OCI-LY7 (cell line): ENCODE results near the gene NRCAM. TPM values are rescaled to one million over a fixed set of nuclear protein-coding genes. Genes with fewer than 3 reads are reported as not detected.
A peak's percentile ranks its signal among the peaks of the same experiment; 100 is the strongest.

Source experiments
- BruUV-seq: library from RNA; stranded (reverse); fragments of 400-500 nt; replicated peaks from 2 replicates; lab custom pipeline; 2021; lab: Mats Ljungman, UMichigan
- CTCF ChIA-PET: fragments of 300-600 bp; sonication (Branson Sonifier 250); formaldehyde crosslinking; loops from one replicate; lab custom pipeline; 2022; ENCODE audit warnings: antibody characterized with exemption; ENCODE audit not compliant: unreplicated experiment; lab: Charles Lee
- POLR2A ChIA-PET: fragments of 300-600 bp; sonication (Branson Sonifier 250); formaldehyde crosslinking; loops from one replicate; lab custom pipeline; 2022; ENCODE audit warnings: antibody characterized with exemption; lab: Charles Lee
- DNase-seq: peaks from one replicate; pipeline ENCODE4 v3.0.0-alpha.2; 2015; ENCODE audit warnings: low spot score
- H2AFZ ChIP-seq: fragments of 200-600 bp; sonication (generic), shearing (Covaris generic); 2 replicates; pipeline ENCODE4 v1.6.1; 2014; ENCODE audit warnings: mild to moderate bottlenecking, antibody characterized with exemption, low read length, moderate library complexity
- H3K27ac ChIP-seq: fragments of 200-600 bp; sonication (generic); 2 replicates; pipeline ENCODE4 v1.5.1; 2014; ENCODE audit warnings: mixed run types, low read depth, mild to moderate bottlenecking, moderate library complexity, low read length, inconsistent platforms; ENCODE audit not compliant: poor library complexity, severe bottlenecking
- H3K36me3 ChIP-seq: fragments of 200-600 bp; sonication (generic); 2 replicates; pipeline ENCODE4 v1.6.1; 2014; ENCODE audit warnings: mild to moderate bottlenecking, antibody characterized with exemption, low read length, moderate library complexity, mixed read lengths; ENCODE audit not compliant: insufficient read depth
- H3K4me1 ChIP-seq: fragments of 200-600 bp; sonication (generic); 2 replicates; pipeline ENCODE4 v1.5.1; 2014; ENCODE audit warnings: mild to moderate bottlenecking, low read length; ENCODE audit not compliant: insufficient read depth, poor library complexity, severe bottlenecking
- H3K4me2 ChIP-seq: fragments of 200-600 bp; sonication (generic); 2 replicates; pipeline ENCODE4 v1.6.1; 2014; ENCODE audit warnings: mild to moderate bottlenecking, low read length
- H3K4me3 ChIP-seq: fragments of 200-600 bp; sonication (generic); 2 replicates; pipeline ENCODE4 v1.5.1; 2014; ENCODE audit warnings: mild to moderate bottlenecking, low read depth, low read length; ENCODE audit not compliant: poor library complexity, severe bottlenecking
- H3K79me2 ChIP-seq: fragments of 200-600 bp; sonication (generic); 2 replicates; pipeline ENCODE4 v1.6.1; 2016; ENCODE audit warnings: low read depth, mild to moderate bottlenecking, low read length, moderate library complexity, mixed read lengths; ENCODE audit not compliant: insufficient read depth
- H3K9me2 ChIP-seq: fragments of 200-600 bp; sonication (generic); 2 replicates; pipeline ENCODE4 v1.6.1; 2016; ENCODE audit warnings: mild to moderate bottlenecking, low read length, mixed read lengths; ENCODE audit not compliant: insufficient read depth
- H3K9me3 ChIP-seq: fragments of 200-600 bp; sonication (generic); 2 replicates; pipeline ENCODE4 v1.6.1; 2014; ENCODE audit warnings: mild to moderate bottlenecking, mixed run types, low read length, mixed read lengths
- H4K20me1 ChIP-seq: fragments of 200-600 bp; sonication (generic); 2 replicates; pipeline ENCODE4 v1.6.1; 2014; ENCODE audit warnings: mild to moderate bottlenecking, antibody characterized with exemption, low read length, moderate library complexity, mixed read lengths; ENCODE audit not compliant: insufficient read depth
- EZH2phosphoT487 ChIP-seq: fragments of 200-600 bp; sonication (generic); IDR thresholded peaks from 2 replicates; pipeline ENCODE4 v1.6.1; 2018; ENCODE audit warnings: low read depth, borderline replicate concordance, mild to moderate bottlenecking, mixed run types, antibody characterized with exemption, low read length, moderate library complexity, mixed read lengths
- intact Hi-C: fragments of 100-400 bp; cut with micrococcal nuclease; formaldehyde crosslinking; loops from one replicate; pipeline ENCODE4 v1.10.0; 2022; ENCODE audit not compliant: unreplicated experiment
- total RNA-seq, 2 experiments: library from RNA; depleted of rRNA in 1 of 2; stranded (reverse); fragments of >200 nt in 1 of 2; shearing (Covaris generic) in 1 of 2; gene quantifications; 2 replicates each; pipeline ENCODE4 v1.2.3, GENCODE V29; 2014 to 2022
- TF ChIP-seq, protein P1 (sequence below): fragments of 200-600 bp; sonication (generic); conservative IDR thresholded peaks from 2 replicates; pipeline ENCODE4 v1.5.1; 2014; ENCODE audit warnings: mild to moderate bottlenecking, antibody characterized with exemption, low read length, moderate library complexity, mixed read lengths

Gene NRCAM
- total RNA-seq, 2 experiments from 2014 or later = not detected

GRCh38 chr7:108479751-108480150 lies 23.5 kb upstream of the NRCAM start:
- H3K27ac ChIP-seq = no peak overlapping the region
- ChIA-PET POLR2A (interaction anchor here (1.9 kb wide), 1 partner anchor 16 kb away, joined by 5 read pairs; no protein-coding TSS in a partner anchor), CTCF (no interaction called here)
- intact Hi-C loops = no loop called here
- H2AFZ ChIP-seq = no peak overlapping the region
- TF ChIP-seq, protein P1, sequence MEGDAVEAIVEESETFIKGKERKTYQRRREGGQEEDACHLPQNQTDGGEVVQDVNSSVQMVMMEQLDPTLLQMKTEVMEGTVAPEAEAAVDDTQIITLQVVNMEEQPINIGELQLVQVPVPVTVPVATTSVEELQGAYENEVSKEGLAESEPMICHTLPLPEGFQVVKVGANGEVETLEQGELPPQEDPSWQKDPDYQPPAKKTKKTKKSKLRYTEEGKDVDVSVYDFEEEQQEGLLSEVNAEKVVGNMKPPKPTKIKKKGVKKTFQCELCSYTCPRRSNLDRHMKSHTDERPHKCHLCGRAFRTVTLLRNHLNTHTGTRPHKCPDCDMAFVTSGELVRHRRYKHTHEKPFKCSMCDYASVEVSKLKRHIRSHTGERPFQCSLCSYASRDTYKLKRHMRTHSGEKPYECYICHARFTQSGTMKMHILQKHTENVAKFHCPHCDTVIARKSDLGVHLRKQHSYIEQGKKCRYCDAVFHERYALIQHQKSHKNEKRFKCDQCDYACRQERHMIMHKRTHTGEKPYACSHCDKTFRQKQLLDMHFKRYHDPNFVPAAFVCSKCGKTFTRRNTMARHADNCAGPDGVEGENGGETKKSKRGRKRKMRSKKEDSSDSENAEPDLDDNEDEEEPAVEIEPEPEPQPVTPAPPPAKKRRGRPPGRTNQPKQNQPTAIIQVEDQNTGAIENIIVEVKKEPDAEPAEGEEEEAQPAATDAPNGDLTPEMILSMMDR = no peak
- no peak for TF ChIP-seq EZH2phosphoT487
- H3K4me3 ChIP-seq = no peak overlapping the region
- no peak overlapping the region for H3K4me2 ChIP-seq
- H3K9me2 ChIP-seq = no peaks in the 10 kb centered on the region
- no peaks in the 10 kb centered on the region for H3K9me3 ChIP-seq
- H4K20me1 ChIP-seq = no peaks in the 10 kb centered on the region
- H3K36me3 ChIP-seq = peaks cover 52% of the 10 kb centered on the region
- DNase-seq = no peak
- H3K79me2 ChIP-seq = no peaks in the 10 kb centered on the region
- BruUV-seq = no TSS peak
- H3K4me1 ChIP-seq = peaks cover 17% of the 10 kb centered on the region

- Histone ChIP-seq H3K36me3 (peaks cover 49% of the 10 kb centered on the region), H3K4me3 (no peak overlapping the region), H3K27ac (no peak overlapping the region), H3K9me3 (no peaks in the 10 kb centered on the region), H4K20me1 (no peaks in the 10 kb centered on the region), H3K79me2 (no peaks in the 10 kb centered on the region), H3K4me1 (peaks cover 11% of the 10 kb centered on the region), H3K4me2 (no peak overlapping the region), H2AFZ (no peak overlapping the region), H3K9me2 (no peaks in the 10 kb centered on the region)
- peak; percentile 7 for DNase-seq
- intact Hi-C loops = no loop called here
- POLR2A ChIA-PET = interaction anchor here (0.6 to 1.9 kb wide), 2 partner anchors 12 to 16 kb away, joined by 3 to 5 read pairs; no protein-coding TSS in a partner anchor
- no TSS peak for BruUV-seq
- TF ChIP-seq, protein P1 = no peak
- no peak for TF ChIP-seq EZH2phosphoT487
- CTCF ChIA-PET = no interaction called here
Observed at GRCh38 chr7:108479118-108479517, 22.9 kb upstream of the NRCAM start.

- intact Hi-C loops = no loop called here
- no peaks in the 10 kb centered on the region for H4K20me1 ChIP-seq
- no peaks in the 10 kb centered on the region for H3K4me1 ChIP-seq
- no peak overlapping the region for H3K27ac ChIP-seq
- DNase-seq = no peak
- H3K79me2 ChIP-seq = no peaks in the 10 kb centered on the region
- no TSS peak for BruUV-seq
- CTCF ChIA-PET = no interaction called here
- H2AFZ ChIP-seq = no peak overlapping the region
- no peak overlapping the region for H3K4me3 ChIP-seq
- POLR2A ChIA-PET = interaction anchor here (0.6 to 1.2 kb wide), 4 partner anchors 19 to 592 kb away, joined by 3 to 7 read pairs (median 4); no protein-coding TSS in a partner anchor
- TF ChIP-seq, protein P1 = no peak
- TF ChIP-seq EZH2phosphoT487 = no peak
- peaks cover 9% of the 10 kb centered on the region for H3K36me3 ChIP-seq
- no peaks in the 10 kb centered on the region for H3K9me2 ChIP-seq
- H3K4me2 ChIP-seq = no peak overlapping the region
- H3K9me3 ChIP-seq = no peaks in the 10 kb centered on the region
Observed at GRCh38 chr7:108468246-108468645, 12.0 kb upstream of the NRCAM start.
